Thoracic aorta (tissue), 2 donors: ENCODE measurements around the gene PRKD2. TPM values are rescaled to one million over a fixed set of nuclear protein-coding genes. Genes with fewer than 3 reads are reported as not detected.

Experiments
- ATAC-seq: fragments of 150-250 bp; one replicate; pipeline ENCODE4 v1.8.0; 2017; ENCODE audit warnings: low read depth; ENCODE audit not compliant: insufficient number of reproducible peaks, low FRiP score
- DNase-seq: peaks from one replicate; pipeline ENCODE4 v3.0.0-alpha.2; 2020; ENCODE audit warnings: low spot score
- H3K27ac ChIP-seq, 2 donors: fragments of 200-600 bp; sonication (generic); 1 replicate in 1 of 2; 2 replicates in 1 of 2; pipeline ENCODE4 v1.5.1; 2016; ENCODE audit warnings: mild to moderate bottlenecking in 2 of 2, moderate library complexity in 2 of 2
- H3K27me3 ChIP-seq: fragments of 200-600 bp; sonication (generic); replicated peaks from 2 replicates; pipeline ENCODE4 v1.6.0; 2016; ENCODE audit warnings: mild to moderate bottlenecking; ENCODE audit not compliant: insufficient read depth
- H3K36me3 ChIP-seq: fragments of 200-600 bp; sonication (generic); one replicate; pipeline ENCODE4 v1.5.1; 2016
- H3K4me1 ChIP-seq, 2 donors: fragments of 200-600 bp; sonication (generic); 1 replicate in 1 of 2; 2 replicates in 1 of 2; pipeline versions ENCODE4 v1.5.1 to v1.6.0; 2016; ENCODE audit warnings: low read depth in 2 of 2, mild to moderate bottlenecking in 1 of 2; ENCODE audit not compliant: control insufficient read depth in 1 of 2
- H3K4me3 ChIP-seq: fragments of 200-600 bp; sonication (generic); 2 replicates; pipeline ENCODE4 v1.5.1; 2016; ENCODE audit warnings: mild to moderate bottlenecking
- H3K9me3 ChIP-seq: fragments of 200-600 bp; sonication (generic); 2 replicates; pipeline ENCODE4 v1.5.1; 2016
- total RNA-seq, 2 donors: library from RNA; depleted of rRNA; stranded (reverse); fragments of >200 nt; gene quantifications; one replicate each; pipeline versions ENCODE4 v1.1.0 to v1.2.3, GENCODE V29; 2016
- TF ChIP-seq, protein P1 (sequence below): fragments of 200-600 bp; sonication (generic); IDR thresholded peaks from one replicate; pipeline ENCODE4 v1.5.1; 2019; ENCODE audit warnings: antibody characterized with exemption

The PRKD2 gene
- total RNA-seq, 2 donors from 2014 or later, result 21.4 to 53.6 TPM

DNA sequence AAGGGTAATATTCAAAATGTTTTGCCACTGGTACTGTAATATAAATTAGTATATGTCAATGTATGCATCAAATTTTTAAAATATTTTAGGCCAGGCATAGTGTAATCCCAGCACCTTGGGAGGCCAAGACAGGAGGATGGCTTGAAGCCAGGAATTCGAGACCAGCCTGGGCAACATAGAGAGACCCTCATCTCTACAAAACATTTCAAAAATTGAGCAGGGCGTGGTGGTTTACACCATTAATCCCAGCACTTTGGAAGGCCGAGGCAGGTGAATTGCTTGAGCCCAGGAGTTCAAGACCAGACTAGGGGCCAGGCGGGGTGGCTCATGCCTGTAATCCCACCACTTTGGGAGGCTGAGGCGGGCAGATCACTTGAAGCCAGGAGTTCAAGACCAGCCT lies 43.4 kb upstream of the PRKD2 start:
- Histone ChIP-seq H3K27ac (no peak overlapping the region), H3K4me3 (no peak overlapping the region), H3K36me3 (peaks cover 8% of the 10 kb centered on the region), H3K9me3 (no peaks in the 10 kb centered on the region), H3K27me3 (no peaks in the 10 kb centered on the region), H3K4me1 (peaks cover 8 to 19% of the 10 kb centered on the region in 2 donors)
- DNase-seq (no peak), ATAC-seq (no peak)
- TF ChIP-seq, protein P1, sequence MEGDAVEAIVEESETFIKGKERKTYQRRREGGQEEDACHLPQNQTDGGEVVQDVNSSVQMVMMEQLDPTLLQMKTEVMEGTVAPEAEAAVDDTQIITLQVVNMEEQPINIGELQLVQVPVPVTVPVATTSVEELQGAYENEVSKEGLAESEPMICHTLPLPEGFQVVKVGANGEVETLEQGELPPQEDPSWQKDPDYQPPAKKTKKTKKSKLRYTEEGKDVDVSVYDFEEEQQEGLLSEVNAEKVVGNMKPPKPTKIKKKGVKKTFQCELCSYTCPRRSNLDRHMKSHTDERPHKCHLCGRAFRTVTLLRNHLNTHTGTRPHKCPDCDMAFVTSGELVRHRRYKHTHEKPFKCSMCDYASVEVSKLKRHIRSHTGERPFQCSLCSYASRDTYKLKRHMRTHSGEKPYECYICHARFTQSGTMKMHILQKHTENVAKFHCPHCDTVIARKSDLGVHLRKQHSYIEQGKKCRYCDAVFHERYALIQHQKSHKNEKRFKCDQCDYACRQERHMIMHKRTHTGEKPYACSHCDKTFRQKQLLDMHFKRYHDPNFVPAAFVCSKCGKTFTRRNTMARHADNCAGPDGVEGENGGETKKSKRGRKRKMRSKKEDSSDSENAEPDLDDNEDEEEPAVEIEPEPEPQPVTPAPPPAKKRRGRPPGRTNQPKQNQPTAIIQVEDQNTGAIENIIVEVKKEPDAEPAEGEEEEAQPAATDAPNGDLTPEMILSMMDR, result no peak

DNA sequence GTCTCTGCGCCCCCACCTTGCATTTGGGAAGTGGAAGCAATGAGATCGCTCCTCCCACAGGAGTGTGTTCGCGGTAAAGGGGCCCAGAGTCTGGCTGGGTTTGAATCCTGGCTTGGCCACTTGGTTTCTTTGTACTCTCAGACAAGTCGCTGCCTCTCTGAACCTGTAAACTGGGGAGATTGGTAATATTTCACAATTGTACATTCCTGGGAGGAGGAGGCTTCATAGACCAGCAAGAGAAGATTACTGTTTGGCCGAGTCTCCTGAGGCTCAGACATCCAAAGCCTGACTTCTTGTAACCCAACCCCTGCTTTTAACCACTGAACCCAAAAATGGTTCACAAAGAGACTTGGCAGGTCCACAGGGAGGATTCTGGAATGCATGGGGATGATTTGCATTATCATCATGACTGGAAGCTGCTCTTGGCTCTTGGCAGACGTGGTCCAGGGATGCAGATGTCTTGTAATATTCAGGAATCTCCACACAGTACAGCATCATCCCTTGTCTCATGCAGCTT lies 43.0 kb upstream of the PRKD2 start:
- no peak overlapping the region for H3K4me3 ChIP-seq
- ATAC-seq (no peak), DNase-seq (no peak)
- H3K27ac ChIP-seq, result no peak overlapping the region
- H3K27me3 ChIP-seq, result no peaks in the 10 kb centered on the region
- H3K4me1 ChIP-seq, result peaks cover 13 to 23% of the 10 kb centered on the region in 2 donors
- peaks cover 8% of the 10 kb centered on the region for H3K36me3 ChIP-seq
- H3K9me3 ChIP-seq, result no peaks in the 10 kb centered on the region
- TF ChIP-seq, protein P1, result no peak

DNA sequence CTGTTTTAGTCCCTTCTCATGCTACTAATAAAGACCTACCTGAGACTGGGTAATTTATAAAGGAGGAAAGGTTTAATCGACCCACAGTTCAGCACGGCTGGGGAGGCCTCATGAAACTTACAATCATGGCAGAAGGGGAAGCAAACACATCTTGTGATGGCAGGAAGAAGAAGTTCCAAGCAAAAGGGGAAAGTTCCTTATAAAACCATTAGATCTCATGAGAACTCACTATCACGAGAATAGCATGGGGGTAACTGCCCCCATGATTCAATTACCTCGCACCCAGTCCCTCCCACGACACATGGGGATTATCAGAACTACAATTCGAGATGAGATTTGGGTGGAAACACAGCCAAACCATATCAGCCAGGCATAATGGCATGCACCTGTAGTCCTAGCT lies 42.3 kb upstream of the PRKD2 start:
- ATAC-seq (no peak), DNase-seq (no peak)
- H3K9me3 ChIP-seq, result no peaks in the 10 kb centered on the region
- H3K27ac ChIP-seq, result no peak overlapping the region
- H3K27me3 ChIP-seq, result no peaks in the 10 kb centered on the region
- peaks cover 8% of the 10 kb centered on the region for H3K36me3 ChIP-seq
- peaks cover 14 to 29% of the 10 kb centered on the region in 2 donors for H3K4me1 ChIP-seq
- TF ChIP-seq, protein P1, result no peak
- H3K4me3 ChIP-seq, result no peak overlapping the region

DNA sequence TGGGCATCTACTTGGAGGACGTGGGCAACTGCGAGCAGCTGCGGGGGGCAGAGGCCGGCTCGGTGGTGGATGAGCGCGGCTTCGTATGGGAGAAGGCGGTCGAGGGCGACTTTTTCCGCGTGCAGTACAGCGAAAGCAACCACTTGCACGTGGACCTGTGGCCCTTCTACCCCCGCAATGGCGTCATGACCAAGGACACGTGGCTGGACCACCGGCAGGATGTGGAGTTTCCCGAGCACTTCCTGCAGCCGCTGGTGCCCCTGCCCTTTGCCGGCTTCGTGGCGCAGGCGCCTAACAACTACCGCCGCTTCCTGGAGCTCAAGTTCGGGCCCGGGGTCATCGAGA lies 39.6 kb upstream of the PRKD2 start:
- no peak for ATAC-seq
- no peak for DNase-seq
- TF ChIP-seq, protein P1, result no peak
- no peak overlapping the region for H3K4me3 ChIP-seq
- no peak overlapping the region for H3K27ac ChIP-seq
- H3K27me3 ChIP-seq, result no peaks in the 10 kb centered on the region
- H3K4me1 ChIP-seq, result peaks cover 14 to 28% of the 10 kb centered on the region in 2 donors
- peaks cover 8% of the 10 kb centered on the region for H3K36me3 ChIP-seq
- no peaks in the 10 kb centered on the region for H3K9me3 ChIP-seq

DNA sequence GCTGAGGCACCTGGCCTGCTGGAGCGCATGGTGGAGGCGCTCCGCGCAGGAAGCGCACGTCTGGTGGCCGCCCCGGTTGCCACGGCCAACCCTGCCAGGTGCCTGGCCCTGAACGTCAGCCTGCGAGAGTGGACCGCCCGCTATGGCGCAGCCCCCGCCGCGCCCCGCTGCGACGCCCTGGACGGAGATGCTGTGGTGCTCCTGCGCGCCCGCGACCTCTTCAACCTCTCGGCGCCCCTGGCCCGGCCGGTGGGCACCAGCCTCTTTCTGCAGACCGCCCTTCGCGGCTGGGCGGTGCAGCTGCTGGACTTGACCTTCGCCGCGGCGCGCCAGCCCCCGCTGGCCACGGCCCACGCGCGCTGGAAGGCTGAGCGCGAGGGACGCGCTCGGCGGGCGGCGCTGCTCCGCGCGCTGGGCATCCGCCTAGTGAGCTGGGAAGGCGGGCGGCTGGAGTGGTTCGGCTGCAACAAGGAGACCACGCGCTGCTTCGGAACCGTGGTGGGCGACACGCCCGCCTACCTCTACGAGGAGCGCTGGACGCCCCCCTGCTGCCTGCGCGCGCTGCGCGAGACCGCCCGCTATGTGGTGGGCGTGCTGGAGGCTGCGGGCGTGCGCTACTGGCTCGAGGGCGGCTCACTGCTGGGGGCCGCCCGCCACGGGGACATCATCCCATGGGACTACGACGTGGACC lies 39.1 kb upstream of the PRKD2 start:
- H3K4me3 ChIP-seq, result no peak overlapping the region
- DNase-seq, result no peak
- H3K36me3 ChIP-seq, result peaks cover 8% of the 10 kb centered on the region
- H3K27ac ChIP-seq, result peak overlapping the region in 1 of 2 donors; percentile 64
- no peak for ATAC-seq
- peaks cover 10 to 23% of the 10 kb centered on the region in 2 donors for H3K4me1 ChIP-seq
- TF ChIP-seq, protein P1, result no peak
- no peaks in the 10 kb centered on the region for H3K9me3 ChIP-seq
- no peaks in the 10 kb centered on the region for H3K27me3 ChIP-seq
